GM12873 (cell line): Measurements from ENCODE around the gene NVL.

ENCODE experiments used
- CTCF ChIP-seq: IDR thresholded peaks from 2 replicates; pipeline ENCODE4 v1.5.1; 2012; ENCODE audit warnings: low read depth, mild to moderate bottlenecking, moderate library complexity, low read length, control low read depth; ENCODE audit not compliant: insufficient read depth; ENCODE audit errors: missing control alignments

The NVL gene

GRCh38 chr1:224235813-224236493, 94.0 kb downstream of the NVL start:
- no peak for TF ChIP-seq CTCF

DNA sequence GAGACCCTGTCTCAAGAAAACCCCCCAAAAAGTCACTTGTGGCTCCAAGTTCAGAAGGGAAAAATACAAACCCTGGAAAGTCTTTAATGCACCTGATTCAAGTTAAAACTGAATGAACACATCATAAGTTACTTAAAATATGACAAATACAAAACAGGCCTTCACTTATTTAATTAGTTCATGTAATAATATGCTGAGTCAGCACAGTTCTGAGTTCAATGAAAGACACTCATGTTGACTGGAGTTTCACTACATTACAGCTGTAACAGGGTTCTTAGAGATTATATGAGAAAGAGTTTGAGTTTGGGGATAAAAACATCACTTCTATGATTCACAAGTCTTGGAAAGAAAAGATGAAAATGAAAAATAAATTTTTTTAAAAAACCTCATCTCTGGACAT, 96.0 kb downstream of the NVL start:
- no peak for TF ChIP-seq CTCF

DNA sequence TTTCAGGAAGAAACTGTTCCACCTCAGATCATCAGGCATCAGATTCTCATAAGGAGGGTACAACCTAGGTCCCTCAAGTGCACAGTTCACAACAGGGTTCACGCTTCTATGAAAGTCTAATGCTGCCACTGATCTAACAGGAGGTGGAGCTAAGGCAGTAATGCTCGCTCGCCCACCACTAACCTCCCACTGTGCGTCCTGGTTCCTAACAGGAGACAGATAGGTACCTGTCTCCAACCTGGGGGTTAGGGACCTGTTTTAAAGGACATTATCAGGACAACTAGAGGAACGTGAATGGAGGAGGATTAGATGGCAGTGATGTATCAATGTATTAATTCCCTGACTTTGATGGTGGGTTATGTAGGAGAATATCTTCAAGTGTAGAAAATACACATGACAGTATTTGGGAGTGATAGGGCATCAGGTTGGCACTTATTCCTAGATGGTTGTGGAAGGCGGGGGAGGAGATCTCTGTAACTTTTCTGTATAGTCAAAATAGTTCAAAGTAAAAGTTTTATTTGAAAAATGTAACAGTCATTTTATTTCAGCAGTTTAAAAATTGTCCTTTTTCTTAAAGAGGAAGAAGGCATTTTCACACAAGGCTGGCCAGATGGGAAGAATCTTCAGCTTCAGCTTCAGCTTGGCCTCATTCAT, 103.0 kb downstream of the NVL start:
- no peak for TF ChIP-seq CTCF

DNA sequence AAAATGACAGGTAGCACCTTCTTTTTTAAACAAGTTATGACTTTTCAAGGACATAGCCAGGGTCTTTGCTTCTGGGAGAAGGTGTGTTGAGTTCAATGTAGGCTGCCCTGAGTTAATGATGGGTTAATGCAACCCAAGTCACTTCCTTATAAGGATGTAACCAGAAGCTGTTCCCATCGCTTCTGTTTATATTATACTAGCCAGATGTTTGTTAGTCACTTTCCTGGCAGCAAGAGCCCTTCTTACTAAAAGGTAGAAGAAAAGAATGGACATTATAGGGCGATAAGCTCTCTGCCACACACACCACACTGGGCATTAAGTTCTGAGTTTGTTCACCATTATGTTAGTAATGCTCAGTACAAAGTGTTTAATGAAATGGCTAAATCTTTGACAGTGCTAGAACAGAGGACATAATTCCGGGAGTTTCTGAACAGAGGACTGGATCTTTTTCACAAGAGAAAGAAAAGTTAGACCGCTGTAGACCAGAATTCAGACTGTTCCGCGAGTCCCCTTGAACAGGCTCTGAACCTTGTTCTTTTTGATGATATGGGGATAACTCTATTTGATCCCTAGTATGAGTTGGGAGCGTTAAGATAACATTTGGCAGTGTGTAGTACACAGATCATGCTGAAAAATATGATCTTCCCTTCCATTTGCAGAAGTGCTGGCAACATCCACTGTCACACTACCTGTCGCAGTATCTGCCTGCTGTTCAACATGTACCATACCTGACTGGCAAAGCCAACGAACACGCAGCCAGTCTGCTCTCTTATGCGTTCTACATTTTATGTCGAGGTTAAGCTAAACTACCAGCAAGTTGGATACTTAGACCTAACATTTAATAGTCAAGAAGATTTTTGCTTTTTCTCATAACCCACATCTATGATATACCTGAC, 105.9 kb downstream of the NVL start:
- no peak for TF ChIP-seq CTCF

DNA sequence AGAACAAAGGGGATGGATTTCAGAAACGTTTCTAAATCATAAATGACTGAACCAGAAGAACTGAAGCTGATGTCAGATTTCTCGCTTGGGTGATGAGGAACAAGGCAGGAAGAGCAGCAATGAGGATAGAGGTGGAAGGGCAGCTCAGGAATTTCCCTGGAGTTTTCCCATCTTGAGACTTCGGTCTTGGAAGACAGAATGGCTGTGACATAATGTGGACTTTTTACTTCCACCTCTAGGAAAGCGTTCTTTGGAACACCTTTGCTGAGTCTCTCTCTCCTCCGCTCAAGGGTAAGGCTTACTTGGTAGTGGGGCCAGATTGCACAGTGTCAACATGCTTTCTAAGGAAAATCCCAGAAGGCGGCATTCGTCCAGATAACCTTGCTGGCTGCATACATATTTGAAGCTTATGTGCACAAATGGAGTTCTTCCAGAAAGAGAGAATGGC, 110.3 kb downstream of the NVL start:
- TF ChIP-seq CTCF: no peak

DNA sequence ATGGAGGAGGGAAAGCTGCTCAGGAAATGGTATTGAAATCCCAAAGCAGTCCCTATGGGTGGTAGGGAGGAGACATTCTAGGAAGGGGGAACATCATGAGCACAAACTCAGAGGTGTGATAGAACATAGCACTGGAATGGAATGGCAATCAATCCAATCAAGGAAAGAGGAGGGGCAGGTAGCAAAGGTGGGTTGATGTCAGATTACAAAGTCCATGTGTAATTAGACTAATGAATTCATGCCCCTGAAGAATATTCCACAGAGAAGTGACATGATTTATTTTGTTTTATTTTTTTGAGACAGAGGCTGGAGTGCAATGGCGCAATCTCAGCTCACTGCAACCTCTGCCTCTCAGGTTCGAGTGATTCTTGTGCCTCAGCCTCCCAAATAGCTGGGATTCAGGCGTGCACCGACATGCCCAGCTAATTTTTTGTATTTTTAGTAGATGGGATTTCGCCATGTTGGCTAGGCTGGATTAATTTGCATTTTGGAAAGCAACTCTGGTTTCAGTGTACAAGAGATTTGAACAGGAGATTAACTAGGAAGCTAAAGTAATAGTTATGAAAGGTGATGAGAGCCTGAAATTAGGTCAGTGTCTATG, 110.9 kb downstream of the NVL start:
- TF ChIP-seq CTCF: no peak
